ENCODE results near the gene CHST12. TPM values are rescaled to one million over a fixed set of nuclear protein-coding genes. Genes with fewer than 3 reads are reported as not detected.

The CHST12 gene
- total and polyA plus RNA-seq, 10 of the 15 experiments (the other 5 are each of a cell fraction or from before 2014, with no cell fraction given): 0.05 to 14.2 (median 3.3) TPM

- ChIA-PET SMC1A (ENCODE audit: uncharacterized antibody, unreplicated experiment) (no interaction called here), CTCF (no interaction called here), POLR2A (no interaction called here), RAD21 (ENCODE audit: unreplicated experiment) (no interaction called here)
- no peak overlapping the region for H3K27ac ChIP-seq (ENCODE audit: control insufficient read depth, insufficient read depth)
- BruUV-seq (replicated peaks): no TSS peak
- no peaks in the 10 kb centered on the region for H3K9me3 ChIP-seq (replicated peaks; ENCODE audit: control insufficient read depth, insufficient read depth, low read length)
- no peaks in the 10 kb centered on the region for H3K36me3 ChIP-seq (ENCODE audit: control insufficient read depth in 2 of 2, insufficient read depth in 2 of 2, low read length in 1 of 2)
- H3K4me2 ChIP-seq (ENCODE audit: control insufficient read depth, insufficient read depth): no peak overlapping the region
- H3K27me3 ChIP-seq (replicated peaks in 1 of 2; ENCODE audit: control insufficient read depth in 2 of 2, insufficient read depth in 2 of 2, low read length in 1 of 2): no peaks in the 10 kb centered on the region
- DNase-seq (ENCODE audit: low read depth, low spot score) (no peak), FAIRE-seq (no peak), ATAC-seq (no peak)
- no peaks in the 10 kb centered on the region for H3K79me2 ChIP-seq (ENCODE audit: control insufficient read depth, insufficient read depth, low read length)
- TF ChIP-seq RELB (IDR thresholded peaks at IDR 0.05; ENCODE audit: low read depth) (no peak), ZNF384 (IDR thresholded peaks at IDR 0.05; ENCODE audit: borderline replicate concordance, low read depth, low read length) (no peak), TAF1 (IDR thresholded peaks at IDR 0.05; ENCODE audit: borderline replicate concordance, low read depth, low read length) (no peak), MXI1 (IDR thresholded peaks at IDR 0.05; ENCODE audit: low read depth, low read length) (no peak), SIX5 (IDR thresholded peaks at IDR 0.05; ENCODE audit: low read depth, low read length, severe bottlenecking) (no peak), SMAD5 (IDR thresholded peaks at IDR 0.05; ENCODE audit: low read depth) (no peak)
- WGBS (ENCODE audit: insufficient coverage, insufficient replicate concordance, low lambda C conversion rate, missing lambda C conversion rate): 13% methylated on average over 2 of the region's 2 CpGs
- H4K20me1 ChIP-seq (ENCODE audit: control insufficient read depth, insufficient read depth): no peaks in the 10 kb centered on the region
- in situ Hi-C loops (cut with MboI): no loop called here
- no peak overlapping the region for H3K4me3 ChIP-seq
- H2AFZ ChIP-seq (ENCODE audit: control insufficient read depth, low read depth, low read length): no peak overlapping the region
- no peaks in the 10 kb centered on the region for H3K4me1 ChIP-seq (ENCODE audit: control insufficient read depth, insufficient read depth, low read length)
- intact Hi-C loops (cut with micrococcal nuclease; ENCODE audit: unreplicated experiment): no loop called here
- no peak overlapping the region for H3K9ac ChIP-seq (ENCODE audit: control insufficient read depth, insufficient read depth, low read length)
Observed at GRCh38 chr7:2492038-2492437, 88.6 kb downstream of the CHST12 start.

Measured in GM12878 (cell line).